Measurements from ENCODE around the gene TMEM144.

Gene TMEM144

GRCh38 chr4:158195297-158195696 lies 15.0 kb upstream of the TMEM144 start:
- DNase-seq, result no peak
- no peaks in the 10 kb centered on the region for H3K4me1 Mint-ChIP-seq
- H3K36me3 Mint-ChIP-seq (ENCODE audit: low read depth), result no peaks in the 10 kb centered on the region
- no peak for TF ChIP-seq CTCF (IDR thresholded peaks at IDR 0.05)
- no peak overlapping the region for H3K4me3 Mint-ChIP-seq
- H3K27ac Mint-ChIP-seq, result no peak overlapping the region
- peaks cover 2% of the 10 kb centered on the region for H3K27me3 Mint-ChIP-seq (ENCODE audit: low read depth, poor library complexity)
- H3K9me3 Mint-ChIP-seq, result no peaks in the 10 kb centered on the region

- Mint-ChIP-seq H3K27me3 (ENCODE audit: low read depth, poor library complexity) (peaks cover 2% of the 10 kb centered on the region), H3K36me3 (ENCODE audit: low read depth) (no peaks in the 10 kb centered on the region), H3K4me3 (no peak overlapping the region), H3K4me1 (no peaks in the 10 kb centered on the region), H3K27ac (no peak overlapping the region), H3K9me3 (no peaks in the 10 kb centered on the region)
- DNase-seq, result no peak
- TF ChIP-seq CTCF (IDR thresholded peaks at IDR 0.05), result no peak
These were observed 13.0 kb upstream of the TMEM144 start for GRCh38 chr4:158197194-158197776.

GRCh38 chr4:158200214-158200613 lies 10.1 kb upstream of the TMEM144 start:
- Mint-ChIP-seq H3K4me1 (no peaks in the 10 kb centered on the region), H3K4me3 (no peak overlapping the region), H3K9me3 (no peaks in the 10 kb centered on the region), H3K36me3 (ENCODE audit: low read depth) (no peaks in the 10 kb centered on the region), H3K27ac (no peak overlapping the region), H3K27me3 (ENCODE audit: low read depth, poor library complexity) (no peaks in the 10 kb centered on the region)
- TF ChIP-seq CTCF (IDR thresholded peaks at IDR 0.05), result no peak
- DNase-seq, result no peak

- Mint-ChIP-seq H3K36me3 (ENCODE audit: low read depth) (no peaks in the 10 kb centered on the region), H3K4me1 (no peaks in the 10 kb centered on the region), H3K9me3 (peaks cover 6% of the 10 kb centered on the region), H3K4me3 (no peak overlapping the region), H3K27ac (no peak overlapping the region), H3K27me3 (ENCODE audit: low read depth, poor library complexity) (no peaks in the 10 kb centered on the region)
- TF ChIP-seq CTCF (IDR thresholded peaks at IDR 0.05), result no peak
- no peak for DNase-seq
These were observed 9.0 kb upstream of the TMEM144 start for GRCh38 chr4:158201322-158201721.

- TF ChIP-seq CTCF (IDR thresholded peaks at IDR 0.05), result no peak
- Mint-ChIP-seq H3K36me3 (ENCODE audit: low read depth) (no peaks in the 10 kb centered on the region), H3K4me3 (no peak overlapping the region), H3K9me3 (peaks cover 6% of the 10 kb centered on the region), H3K4me1 (no peaks in the 10 kb centered on the region), H3K27me3 (ENCODE audit: low read depth, poor library complexity) (no peaks in the 10 kb centered on the region), H3K27ac (no peak overlapping the region)
- DNase-seq, result no peak
These were observed 8.4 kb upstream of the TMEM144 start for GRCh38 chr4:158201876-158202275.

- no peak for DNase-seq
- no peak for TF ChIP-seq CTCF (IDR thresholded peaks at IDR 0.05)
- Mint-ChIP-seq H3K4me3 (no peak overlapping the region), H3K4me1 (no peaks in the 10 kb centered on the region), H3K36me3 (ENCODE audit: low read depth) (no peaks in the 10 kb centered on the region), H3K9me3 (peaks cover 6% of the 10 kb centered on the region), H3K27me3 (ENCODE audit: low read depth, poor library complexity) (no peaks in the 10 kb centered on the region), H3K27ac (no peak overlapping the region)
These were observed 7.8 kb upstream of the TMEM144 start for GRCh38 chr4:158202481-158202880.
